NK-92 treated with Interleukin-12 subunit alpha and Interleukin-12 subunit beta, amount 100 ng/mL, for 24 hours (cell line): ENCODE data around the gene CRTAC1.
A peak's percentile ranks its signal among the peaks of the same experiment; 100 is the strongest.

ENCODE experiments used
- DNase-seq: peaks from one replicate; lab custom pipeline; 2025; lab: John Stamatoyannopoulos, UW

The CRTAC1 gene

GRCh38 chr10:97923476-97923875 is 106.9 kb downstream of the CRTAC1 start:
- no peak for DNase-seq

- DNase-seq: no peak
Observed at GRCh38 chr10:97923057-97923456, 107.4 kb downstream of the CRTAC1 start.

- no peak for DNase-seq
Observed at GRCh38 chr10:97922022-97922758, 108.2 kb downstream of the CRTAC1 start.

- no peak for DNase-seq
Observed at GRCh38 chr10:97921581-97922021, 108.8 kb downstream of the CRTAC1 start.

GRCh38 chr10:97920865-97921264 is 109.6 kb downstream of the CRTAC1 start:
- no peak for DNase-seq

GRCh38 chr10:97919012-97919411 is 111.4 kb downstream of the CRTAC1 start:
- no peak for DNase-seq

- DNase-seq: no peak
Observed at GRCh38 chr10:97916586-97916985, 113.8 kb downstream of the CRTAC1 start.

GRCh38 chr10:97915346-97916131 is 114.9 kb downstream of the CRTAC1 start:
- DNase-seq: no peak

- DNase-seq: peak; percentile 43
Observed at GRCh38 chr10:97914837-97915211, 115.6 kb downstream of the CRTAC1 start.

GRCh38 chr10:97914171-97914836 is 116.1 kb downstream of the CRTAC1 start:
- DNase-seq: no peak

- no peak for DNase-seq
Observed at GRCh38 chr10:97913614-97914013, 116.8 kb downstream of the CRTAC1 start.

- no peak for DNase-seq
Observed at GRCh38 chr10:97913193-97913592, 117.2 kb downstream of the CRTAC1 start.

GRCh38 chr10:97911217-97911616 is 119.2 kb downstream of the CRTAC1 start:
- DNase-seq: no peak

GRCh38 chr10:97910661-97911060 is 119.8 kb downstream of the CRTAC1 start:
- DNase-seq: no peak

GRCh38 chr10:97907830-97908229 is 122.6 kb downstream of the CRTAC1 start:
- DNase-seq: no peak

- DNase-seq: no peak
Observed at GRCh38 chr10:97907211-97907610, 123.2 kb downstream of the CRTAC1 start.

- DNase-seq: no peak
Observed at GRCh38 chr10:97905276-97905675, 125.1 kb downstream of the CRTAC1 start.

GRCh38 chr10:97904576-97904975 is 125.8 kb downstream of the CRTAC1 start:
- DNase-seq: no peak

- no peak for DNase-seq
Observed at GRCh38 chr10:97904018-97904381, 126.4 kb downstream of the CRTAC1 start.

GRCh38 chr10:97903128-97904017 is 127.0 kb downstream of the CRTAC1 start:
- no peak for DNase-seq

- DNase-seq: no peak
Observed at GRCh38 chr10:97901381-97901780, 129.0 kb downstream of the CRTAC1 start.

GRCh38 chr10:97898429-97898828 is 132.0 kb downstream of the CRTAC1 start:
- no peak for DNase-seq
